Activated CD4-positive, CD25-positive, alpha-beta regulatory T cell (primary cell): ENCODE results near the gene HBQ1.
"Not testable (repeated sequence)": the region's sequence is repeated elsewhere in the genome, so short reads cannot be mapped to it uniquely, and the experiment has no call there.

Source experiments
- DNase-seq, 4 experiments: peaks; one replicate each; lab custom pipeline; 2025; lab: John Stamatoyannopoulos, UW

HBQ1 gene

GRCh38 chr16:180101-180675 lies at the start of gene HBQ1:
Gene HBQ1, plus strand, starts transcription at chr16:180459. Its CDS starts 28 bp downstream, at chr16:180487.
- no peak for DNase-seq

GRCh38 chr16:130533-131173 lies 49.6 kb upstream of the HBQ1 start:
- no peak for DNase-seq

GRCh38 chr16:132120-132519 lies 48.1 kb upstream of the HBQ1 start:
- DNase-seq, result no peak

GRCh38 chr16:133716-134115 lies 46.5 kb upstream of the HBQ1 start:
- DNase-seq, result no peak

GRCh38 chr16:138049-138417 lies 42.2 kb upstream of the HBQ1 start:
- DNase-seq, result peak in 2 of 4 experiments; percentile 15 to 17

GRCh38 chr16:140175-140857 lies 39.9 kb upstream of the HBQ1 start:
- no peak for DNase-seq

- DNase-seq, result no peak
Observed at GRCh38 chr16:142405-142967, 37.8 kb upstream of the HBQ1 start.

GRCh38 chr16:143047-143446 lies 37.2 kb upstream of the HBQ1 start:
- no peak for DNase-seq

GRCh38 chr16:143456-143855 lies 36.8 kb upstream of the HBQ1 start:
- no peak for DNase-seq

GRCh38 chr16:144797-145252 lies 35.4 kb upstream of the HBQ1 start:
- DNase-seq, result no peak

GRCh38 chr16:146646-147045 lies 33.6 kb upstream of the HBQ1 start:
- DNase-seq, result no peak

GRCh38 chr16:149024-149660 lies 31.1 kb upstream of the HBQ1 start:
- no peak for DNase-seq

- DNase-seq, result no peak
Observed at GRCh38 chr16:152141-153128, 27.8 kb upstream of the HBQ1 start, which contains the start of gene HBZ. Gene HBZ, plus strand, starts transcription at chr16:152644. Its CDS starts 266 bp downstream, at chr16:152910.

- DNase-seq, result not testable (repeated sequence)
Observed at GRCh38 chr16:153129-153521, 27.1 kb upstream of the HBQ1 start.

- DNase-seq, result not testable (repeated sequence)
Observed at GRCh38 chr16:153550-154216, 26.6 kb upstream of the HBQ1 start.

- DNase-seq, result no peak
Observed at GRCh38 chr16:154217-155030, 25.8 kb upstream of the HBQ1 start.

- DNase-seq, result no peak
Observed at GRCh38 chr16:155031-155398, 25.2 kb upstream of the HBQ1 start.

GRCh38 chr16:159136-159849 lies 21.0 kb upstream of the HBQ1 start:
- no peak for DNase-seq

- DNase-seq, result not testable (repeated sequence)
Observed at GRCh38 chr16:160242-160641, 20.0 kb upstream of the HBQ1 start.
